K562 (cell line): ENCODE measurements around the gene RNF31. TPM values are rescaled to one million over a fixed set of nuclear protein-coding genes. Genes with fewer than 3 reads are reported as not detected.

Experiments
- ARID4B ChIP-seq: sonication (generic); formaldehyde crosslinking; IDR thresholded peaks from 2 replicates; pipeline ENCODE4 v1.8.0; 2022; ENCODE audit warnings: mild to moderate bottlenecking, missing genetic modification reagents
- CREM ChIP-seq: IDR thresholded peaks from 2 replicates; pipeline ENCODE4 v1.6.1; 2014; ENCODE audit warnings: antibody characterized with exemption, low read depth
- EGR1 ChIP-seq: fragments of 450-650 bp; conservative IDR thresholded peaks from 2 replicates; pipeline ENCODE4 v1.6.1; 2017; ENCODE audit warnings: mild to moderate bottlenecking
- ETS2 ChIP-seq: IDR thresholded peaks from 2 replicates; pipeline ENCODE4 v1.6.1; 2016; ENCODE audit warnings: borderline replicate concordance, missing genetic modification characterization, mild to moderate bottlenecking, moderate library complexity, missing compliant biosample characterization; ENCODE audit not compliant: poor library complexity, severe bottlenecking
- MED1 ChIP-seq: sonication (generic); formaldehyde crosslinking; IDR thresholded peaks from 2 replicates; pipeline ENCODE4 v1.8.1; 2023; ENCODE audit warnings: missing genetic modification reagents, borderline replicate concordance
- MLLT1 ChIP-seq, 2 experiments: fragments of 450-650 bp; IDR thresholded peaks; 2 replicates each; pipeline ENCODE4 v1.6.1; 2016
- RB1 ChIP-seq: fragments of 450-650 bp; IDR thresholded peaks from 2 replicates; pipeline ENCODE4 v1.6.1; 2017; ENCODE audit warnings: low read depth, mild to moderate bottlenecking
- SIN3B ChIP-seq: fragments of 450-650 bp; IDR thresholded peaks from 2 replicates; pipeline ENCODE4 v1.6.1; 2017; ENCODE audit warnings: low read depth, mild to moderate bottlenecking, moderate library complexity
- ZMIZ1 ChIP-seq, 2 experiments: fragments of 150-350 bp in 1 of 2; IDR thresholded peaks; 2 replicates each; pipeline ENCODE4 v1.6.1; 2012 to 2016; ENCODE audit warnings: low read depth in 2 of 2, low read length in 2 of 2, mild to moderate bottlenecking in 1 of 2, moderate library complexity in 1 of 2
- polyA plus RNA-seq, 8 experiments: library from polyadenylated mRNA; depleted of rRNA in 4 of 8; stranded (reverse) in 5 of 8; unstranded in 3 of 8; fragments of >200 nt; fragmentation: Nextera tagmentation in 2 of 8; fragmentation: Illumina TruSeq in 1 of 8; extraction: Ambion mirVana in 2 of 8; extraction: Trizol in 1 of 8; gene quantifications; 2 replicates each; pipeline versions ENCODE4 v1.2.1 to v1.2.3, GENCODE V29; 2011 to 2014; ENCODE audit warnings: inconsistent platforms in 1 of 8, missing spikeins in 1 of 8
- total RNA-seq, 7 experiments: library from RNA; depleted of rRNA in 6 of 7; stranded (reverse); fragments of >200 nt in 6 of 7; fragmentation: Illumina TruSeq in 2 of 7; extraction: Trizol in 2 of 7; gene quantifications; 2 replicates each; pipeline versions ENCODE4 v1.2.1 to v1.2.3, GENCODE V29; 2011 to 2021; ENCODE audit warnings: low replicate concordance in 1 of 7
- TF ChIP-seq, protein P1 (sequence below): fragments of 250-450 bp; sonication (Bioruptor Pico); IDR thresholded peaks from 2 replicates; pipeline ENCODE4 v1.8.0; 2021; ENCODE audit warnings: borderline replicate concordance, mild to moderate bottlenecking, moderate library complexity; ENCODE audit not compliant: poor library complexity, severe bottlenecking
- TF ChIP-seq, protein P2 (sequence below): fragments of 250-450 bp; sonication (Bioruptor Pico); IDR thresholded peaks from 2 replicates; pipeline ENCODE4 v1.4.0; 2020
- TF ChIP-seq, protein P3 (sequence below): fragments of 250-450 bp; sonication (Bioruptor Pico); IDR thresholded peaks from 2 replicates; pipeline ENCODE4 v1.5.0; 2021; ENCODE audit warnings: mild to moderate bottlenecking, borderline replicate concordance

RNF31 gene
- total and polyA plus RNA-seq, 9 of the 15 experiments (the other 6 are each of a cell fraction or from before 2014, with no cell fraction given) = 3.1 to 47.6 (median 19.1) TPM

- no peak for TF ChIP-seq SIN3B
- TF ChIP-seq, protein P1, sequence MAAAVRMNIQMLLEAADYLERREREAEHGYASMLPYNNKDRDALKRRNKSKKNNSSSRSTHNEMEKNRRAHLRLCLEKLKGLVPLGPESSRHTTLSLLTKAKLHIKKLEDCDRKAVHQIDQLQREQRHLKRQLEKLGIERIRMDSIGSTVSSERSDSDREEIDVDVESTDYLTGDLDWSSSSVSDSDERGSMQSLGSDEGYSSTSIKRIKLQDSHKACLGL (CRISPR knock-in tag) = no peak
- TF ChIP-seq, protein P2, sequence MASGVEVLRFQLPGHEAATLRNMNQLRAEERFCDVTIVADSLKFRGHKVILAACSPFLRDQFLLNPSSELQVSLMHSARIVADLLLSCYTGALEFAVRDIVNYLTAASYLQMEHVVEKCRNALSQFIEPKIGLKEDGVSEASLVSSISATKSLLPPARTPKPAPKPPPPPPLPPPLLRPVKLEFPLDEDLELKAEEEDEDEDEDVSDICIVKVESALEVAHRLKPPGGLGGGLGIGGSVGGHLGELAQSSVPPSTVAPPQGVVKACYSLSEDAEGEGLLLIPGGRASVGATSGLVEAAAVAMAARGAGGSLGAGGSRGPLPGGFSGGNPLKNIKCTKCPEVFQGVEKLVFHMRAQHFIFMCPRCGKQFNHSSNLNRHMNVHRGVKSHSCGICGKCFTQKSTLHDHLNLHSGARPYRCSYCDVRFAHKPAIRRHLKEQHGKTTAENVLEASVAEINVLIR (CRISPR knock-in tag) = no peak
- TF ChIP-seq CREM = peak; percentile 3; the same call in 1 of the 2 replicates
- TF ChIP-seq MLLT1 (IDR thresholded peaks at IDR 0.05) = 0 out of 4 replicates have a peak, but pooled peaks of 1 of the 2 experiments have one; percentile 30
- TF ChIP-seq, protein P3, sequence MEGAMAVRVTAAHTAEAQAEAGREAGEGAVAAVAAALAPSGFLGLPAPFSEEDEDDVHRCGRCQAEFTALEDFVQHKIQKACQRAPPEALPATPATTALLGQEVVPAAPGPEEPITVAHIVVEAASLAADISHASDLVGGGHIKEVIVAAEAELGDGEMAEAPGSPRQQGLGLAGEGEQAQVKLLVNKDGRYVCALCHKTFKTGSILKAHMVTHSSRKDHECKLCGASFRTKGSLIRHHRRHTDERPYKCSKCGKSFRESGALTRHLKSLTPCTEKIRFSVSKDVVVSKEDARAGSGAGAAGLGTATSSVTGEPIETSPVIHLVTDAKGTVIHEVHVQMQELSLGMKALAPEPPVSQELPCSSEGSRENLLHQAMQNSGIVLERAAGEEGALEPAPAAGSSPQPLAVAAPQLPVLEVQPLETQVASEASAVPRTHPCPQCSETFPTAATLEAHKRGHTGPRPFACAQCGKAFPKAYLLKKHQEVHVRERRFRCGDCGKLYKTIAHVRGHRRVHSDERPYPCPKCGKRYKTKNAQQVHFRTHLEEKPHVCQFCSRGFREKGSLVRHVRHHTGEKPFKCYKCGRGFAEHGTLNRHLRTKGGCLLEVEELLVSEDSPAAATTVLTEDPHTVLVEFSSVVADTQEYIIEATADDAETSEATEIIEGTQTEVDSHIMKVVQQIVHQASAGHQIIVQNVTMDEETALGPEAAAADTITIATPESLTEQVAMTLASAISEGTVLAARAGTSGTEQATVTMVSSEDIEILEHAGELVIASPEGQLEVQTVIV (CRISPR knock-in tag) = no peak
- no peak for TF ChIP-seq ETS2 (tag)
- TF ChIP-seq ZMIZ1 (IDR thresholded peaks at IDR 0.05; ENCODE audit: low read depth in 2 of 2, low read length in 2 of 2) = no peak
- peak; percentile 25; the same call in 1 of the 2 replicates for TF ChIP-seq EGR1
- no peak for TF ChIP-seq MED1 (CRISPR knock-in tag)
- TF ChIP-seq ARID4B = peak; percentile 31
- TF ChIP-seq RB1 = no peak
These were observed 783 bp upstream of the RNF31 start, which contains the start of gene PSME2 (continued) for GRCh38 chr14:24146453-24146977.
